Endothelial cell of umbilical vein (primary cell): ENCODE results near the gene ZRANB1. TPM values are rescaled to one million over a fixed set of nuclear protein-coding genes. Genes with fewer than 3 reads are reported as not detected.

Source experiments
- BruUV-seq: library from RNA; stranded (reverse); fragments of 400-500 nt; replicated peaks from 2 replicates; lab custom pipeline; 2021; lab: Mats Ljungman, UMichigan
- CTCF ChIA-PET: fragments of 300-600, 350-600 bp; sonication (Branson Sonifier 250); formaldehyde crosslinking; loops from one replicate; lab custom pipeline; 2021; ENCODE audit warnings: antibody characterized with exemption, inconsistent platforms; lab: Charles Lee
- POLR2A ChIA-PET: fragments of 300-600, 350-600 bp; sonication (Branson Sonifier 250); formaldehyde crosslinking; loops from one replicate; lab custom pipeline; 2021; ENCODE audit warnings: antibody characterized with exemption, inconsistent platforms; lab: Charles Lee
- DNase-seq: peaks from one replicate; pipeline ENCODE4 v3.0.0-alpha.2; 2011; ENCODE audit warnings: low read depth, low spot score
- FAIRE-seq: peaks from 2 replicates; lab custom pipeline; 2011; peaks lifted over from hg19 to GRCh38; lab: Jason Lieb, UNC
- H2AFZ ChIP-seq: 2 replicates; pipeline ENCODE4 v1.6.0; 2012; ENCODE audit warnings: low read depth, low read length, control low read depth, inconsistent platforms
- H3K27ac ChIP-seq: 2 replicates; pipeline ENCODE4 v1.5.1; 2011; ENCODE audit warnings: low read depth, mild to moderate bottlenecking, control low read depth, low read length, moderate library complexity; ENCODE audit not compliant: insufficient read depth
- H3K27me3 ChIP-seq, 2 experiments: 2 replicates each; pipeline versions ENCODE4 v1.6.0 to v1.6.1; 2011; ENCODE audit warnings: low read length in 2 of 2, mixed read lengths in 1 of 2; ENCODE audit not compliant: control insufficient read depth in 2 of 2, insufficient read depth in 2 of 2
- H3K36me3 ChIP-seq, 2 experiments: 2 replicates in 1 of 2; 3 replicates in 1 of 2; pipeline ENCODE4 v1.5.1; 2011; ENCODE audit warnings: low read length in 2 of 2, mild to moderate bottlenecking in 1 of 2, moderate library complexity in 1 of 2; ENCODE audit not compliant: control insufficient read depth in 2 of 2, insufficient read depth in 2 of 2; ENCODE audit errors: extremely low read depth in 1 of 2
- H3K4me1 ChIP-seq: 3 replicates; pipeline ENCODE4 v1.5.1; 2011; ENCODE audit warnings: mild to moderate bottlenecking, low read length; ENCODE audit not compliant: control insufficient read depth, insufficient read depth; ENCODE audit errors: extremely low read depth
- H3K4me2 ChIP-seq: 2 replicates; pipeline ENCODE4 v1.6.1; 2011; ENCODE audit warnings: low read length, control low read depth, mixed read lengths; ENCODE audit not compliant: insufficient read depth
- H3K4me3 ChIP-seq, 3 experiments: fragments of 200-600 bp in 1 of 3; sonication (generic), shearing (Covaris generic) in 1 of 3; replicated peaks in 1 of 3; 2 replicates each; pipeline ENCODE4 v1.5.1; 2011 to 2016; ENCODE audit warnings: control low read depth in 3 of 3, low read length in 3 of 3, mild to moderate bottlenecking in 2 of 3, inconsistent platforms in 1 of 3, low read depth in 1 of 3, moderate library complexity in 1 of 3; ENCODE audit not compliant: insufficient read depth in 1 of 3
- H3K79me2 ChIP-seq: 2 replicates; pipeline ENCODE4 v1.6.0; 2012; ENCODE audit warnings: low read length, inconsistent platforms; ENCODE audit not compliant: control insufficient read depth, insufficient read depth
- H3K9ac ChIP-seq: replicated peaks from 2 replicates; pipeline ENCODE3; 2011; ENCODE audit warnings: low read length, control low read depth; ENCODE audit not compliant: insufficient read depth; ENCODE audit errors: extremely low read depth
- H3K9me1 ChIP-seq: replicated peaks from 3 replicates; pipeline ENCODE4 v1.6.0; 2011; ENCODE audit warnings: mild to moderate bottlenecking, low read length; ENCODE audit not compliant: control insufficient read depth, insufficient read depth; ENCODE audit errors: extremely low read depth
- H3K9me3 ChIP-seq: replicated peaks from 2 replicates; pipeline ENCODE4 v1.5.1; 2012; ENCODE audit warnings: low read length, inconsistent platforms; ENCODE audit not compliant: control insufficient read depth, insufficient read depth
- H4K20me1 ChIP-seq: replicated peaks from 2 replicates; pipeline ENCODE3; 2011; ENCODE audit warnings: mild to moderate bottlenecking, low read length; ENCODE audit not compliant: control insufficient read depth, insufficient read depth; ENCODE audit errors: extremely low read depth
- EZH2 ChIP-seq: IDR thresholded peaks from 2 replicates; pipeline ENCODE4 v1.6.1; 2012; ENCODE audit warnings: borderline replicate concordance, low read depth, mild to moderate bottlenecking, moderate library complexity, low read length, inconsistent platforms; ENCODE audit not compliant: severe bottlenecking
- FOS ChIP-seq: IDR thresholded peaks from 2 replicates; pipeline ENCODE4 v1.6.1; 2011; ENCODE audit warnings: mild to moderate bottlenecking, low read length, moderate library complexity, borderline replicate concordance; ENCODE audit not compliant: insufficient read depth
- GATA2 ChIP-seq: IDR thresholded peaks from 2 replicates; pipeline ENCODE4 v1.7.0; 2011; ENCODE audit warnings: low read depth, mild to moderate bottlenecking, moderate library complexity, mixed read lengths, low read length; ENCODE audit not compliant: insufficient read length, insufficient read depth
- JUN ChIP-seq: IDR thresholded peaks from 2 replicates; pipeline ENCODE4 v1.6.1; 2011; ENCODE audit warnings: borderline replicate concordance, low read depth; ENCODE audit not compliant: insufficient read length, insufficient read depth
- MAX ChIP-seq: IDR thresholded peaks from 2 replicates; pipeline ENCODE4 v1.6.1; 2011; ENCODE audit not compliant: insufficient read depth, insufficient read length
- MYC ChIP-seq: IDR thresholded peaks from one replicate; pipeline ENCODE4 v1.6.1; 2011; ENCODE audit warnings: mild to moderate bottlenecking, low read depth, low read length
- POLR2A ChIP-seq: IDR thresholded peaks from 2 replicates; pipeline ENCODE4 v1.6.1; 2012; ENCODE audit warnings: low read depth, mild to moderate bottlenecking, control low read depth, low read length
- POLR2AphosphoS5 ChIP-seq: IDR thresholded peaks from 2 replicates; pipeline ENCODE4 v1.6.1; 2012; ENCODE audit warnings: low read depth, mild to moderate bottlenecking, control low read depth, low read length, moderate library complexity; ENCODE audit not compliant: insufficient read depth
- dilution Hi-C: fragments of 300-500 bp; cut with MboI; formaldehyde crosslinking; loops from one replicate; pipeline ENCODE4 v1.15.0; 2019; ENCODE audit warnings: low sequenced_read_pairs; ENCODE audit not compliant: extremely low pct_ligation_motif_present
- intact Hi-C: fragments of 100-400 bp; cut with micrococcal nuclease; formaldehyde crosslinking; loops from one replicate; pipeline ENCODE4 v1.10.0; 2022
- polyA plus RNA-seq, 4 experiments: library from polyadenylated mRNA; depleted of rRNA in 3 of 4; stranded (reverse) in 3 of 4; unstranded in 1 of 4; fragments of >200 nt; gene quantifications; 2 replicates each; pipeline versions ENCODE4 v1.2.1 to v1.2.3, GENCODE V29; 2011 to 2012; ENCODE audit warnings: missing spikeins in 1 of 4
- total RNA-seq: library from RNA; stranded (reverse); gene quantifications from 2 replicates; pipeline ENCODE4 v1.2.3, GENCODE V29; 2021
- TF ChIP-seq, protein P1 (sequence below), 2 donors: IDR thresholded peaks; 1 replicate in 1 of 2; 2 replicates in 1 of 2; pipeline ENCODE4 v1.5.1; 2011; ENCODE audit warnings: low read length in 2 of 2, mild to moderate bottlenecking in 2 of 2, moderate library complexity in 2 of 2, control low read depth in 1 of 2, inconsistent platforms in 1 of 2, low read depth in 1 of 2; ENCODE audit not compliant: insufficient read depth in 1 of 2; ENCODE audit errors: extremely low read depth in 1 of 2

Gene ZRANB1
- total and polyA plus RNA-seq, 2 donors (not counting 3 experiments of a cell fraction or from before 2014, with no cell fraction given) = 6.2 to 17.7 TPM

DNA sequence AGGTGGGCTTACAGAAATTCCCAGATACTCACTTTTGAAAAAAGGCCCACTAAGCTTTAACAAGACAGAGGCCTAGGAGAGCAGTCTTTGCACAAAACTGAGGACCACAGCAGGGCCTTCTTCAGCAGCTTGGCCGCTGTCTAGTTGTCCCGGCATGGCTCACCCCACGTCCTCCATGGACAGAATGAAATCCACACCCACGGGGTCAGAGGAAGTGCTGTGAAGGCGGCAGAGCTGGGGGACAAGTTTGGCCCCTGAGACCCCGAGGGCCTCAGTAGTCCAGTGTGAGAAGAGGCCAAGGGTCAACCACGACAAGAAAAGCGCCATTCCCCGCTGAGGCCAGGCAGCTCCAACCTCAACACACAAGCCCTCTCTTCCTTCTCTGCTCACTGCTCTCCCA, 78.9 kb downstream of the ZRANB1 start:
- POLR2A ChIA-PET = no interaction called here
- H3K9me1 ChIP-seq = no peaks in the 10 kb centered on the region
- CTCF ChIA-PET = interaction anchor here (1.3 kb wide), 1 partner anchor 40 kb away, joined by 4 read pairs; no protein-coding TSS in a partner anchor

More for the DNA sequence above, 78.9 kb downstream of the ZRANB1 start:
- peaks cover 81% of the 10 kb centered on the region for H3K79me2 ChIP-seq
- intact Hi-C loops (no loop called here), dilution Hi-C loops (no loop called here)
- no peak overlapping the region for H3K4me2 ChIP-seq
- no peak for DNase-seq
- no peak overlapping the region for H3K9ac ChIP-seq
- no peak overlapping the region for H3K4me3 ChIP-seq
- no peak for FAIRE-seq
- no peak overlapping the region for H3K27ac ChIP-seq
- no peaks in the 10 kb centered on the region for H3K9me3 ChIP-seq
- TF ChIP-seq, protein P1, sequence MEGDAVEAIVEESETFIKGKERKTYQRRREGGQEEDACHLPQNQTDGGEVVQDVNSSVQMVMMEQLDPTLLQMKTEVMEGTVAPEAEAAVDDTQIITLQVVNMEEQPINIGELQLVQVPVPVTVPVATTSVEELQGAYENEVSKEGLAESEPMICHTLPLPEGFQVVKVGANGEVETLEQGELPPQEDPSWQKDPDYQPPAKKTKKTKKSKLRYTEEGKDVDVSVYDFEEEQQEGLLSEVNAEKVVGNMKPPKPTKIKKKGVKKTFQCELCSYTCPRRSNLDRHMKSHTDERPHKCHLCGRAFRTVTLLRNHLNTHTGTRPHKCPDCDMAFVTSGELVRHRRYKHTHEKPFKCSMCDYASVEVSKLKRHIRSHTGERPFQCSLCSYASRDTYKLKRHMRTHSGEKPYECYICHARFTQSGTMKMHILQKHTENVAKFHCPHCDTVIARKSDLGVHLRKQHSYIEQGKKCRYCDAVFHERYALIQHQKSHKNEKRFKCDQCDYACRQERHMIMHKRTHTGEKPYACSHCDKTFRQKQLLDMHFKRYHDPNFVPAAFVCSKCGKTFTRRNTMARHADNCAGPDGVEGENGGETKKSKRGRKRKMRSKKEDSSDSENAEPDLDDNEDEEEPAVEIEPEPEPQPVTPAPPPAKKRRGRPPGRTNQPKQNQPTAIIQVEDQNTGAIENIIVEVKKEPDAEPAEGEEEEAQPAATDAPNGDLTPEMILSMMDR (IDR thresholded peaks at IDR 0.05; ENCODE audit: extremely low read depth in 1 of 2, insufficient read depth in 1 of 2, low read depth in 1 of 2, low read length in 2 of 2) = no peak
- TF ChIP-seq POLR2AphosphoS5 (no peak), JUN (no peak), MYC (no peak), GATA2 (no peak), POLR2A (no peak), EZH2 (no peak), FOS (no peak), MAX (no peak)
- H4K20me1 ChIP-seq = no peaks in the 10 kb centered on the region
- H2AFZ ChIP-seq = no peak overlapping the region
- no TSS peak for BruUV-seq
- peaks cover 3 to 39% of the 10 kb centered on the region in 2 experiments for H3K36me3 ChIP-seq
- H3K27me3 ChIP-seq = no peaks in the 10 kb centered on the region
- H3K4me1 ChIP-seq = peaks cover 9% of the 10 kb centered on the region
